GM18951 (cell line): ENCODE results near the gene CNRIP1.
"Not testable (repeated sequence)": the region's sequence is repeated elsewhere in the genome, so short reads cannot be mapped to it uniquely, and the experiment has no call there.

Experiments used
- POLR2A ChIP-seq: IDR thresholded peaks from 4 replicates; pipeline ENCODE4 v1.6.1; 2011; ENCODE audit warnings: mild to moderate bottlenecking; ENCODE audit not compliant: insufficient read length, insufficient read depth; ENCODE audit errors: extremely low read depth
- in situ Hi-C: fragments of 300-500 bp; cut with MboI; formaldehyde crosslinking; loops from one replicate; pipeline ENCODE4 v1.12.0; 2022; ENCODE audit warnings: low sequenced_read_pairs, mixed read lengths, inconsistent platforms; ENCODE audit not compliant: unreplicated experiment

Gene CNRIP1

DNA sequence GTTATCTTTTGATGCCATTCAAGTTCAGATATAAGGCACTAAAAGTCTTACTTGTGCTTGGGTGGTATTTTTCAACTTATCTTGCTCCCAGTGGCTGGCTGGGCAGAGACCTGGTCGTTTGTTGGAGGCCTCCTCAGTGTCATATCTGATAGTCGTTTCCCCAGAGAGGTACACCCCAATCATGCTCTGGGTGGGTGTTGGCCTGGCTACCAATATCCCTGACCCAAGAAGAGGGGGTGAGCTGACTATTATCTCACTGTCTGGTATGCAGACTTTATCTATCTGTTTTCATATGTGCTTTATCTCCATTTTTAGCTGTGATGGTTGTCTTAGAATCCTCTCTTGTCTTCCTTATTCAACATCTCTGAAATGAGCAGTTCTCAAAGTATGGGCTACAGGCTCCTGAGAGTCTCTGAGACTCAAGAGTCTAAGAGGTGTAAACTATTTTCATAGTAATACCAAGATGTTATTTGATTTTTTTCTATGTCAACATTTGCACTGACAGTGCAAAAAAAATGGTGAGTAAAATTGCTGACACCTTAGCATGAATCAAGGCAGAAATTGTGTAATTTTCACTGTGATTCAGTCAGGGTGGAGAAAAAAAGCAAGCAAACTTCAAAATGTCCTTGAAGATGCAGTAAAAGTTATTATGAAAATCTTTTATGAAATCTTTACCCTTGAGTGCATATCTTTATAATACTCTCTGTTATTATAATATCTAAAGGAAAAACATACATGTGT, 33.1 kb upstream of the CNRIP1 start:
- in situ Hi-C loops, result no loop called here
- no peak for TF ChIP-seq POLR2A

DNA sequence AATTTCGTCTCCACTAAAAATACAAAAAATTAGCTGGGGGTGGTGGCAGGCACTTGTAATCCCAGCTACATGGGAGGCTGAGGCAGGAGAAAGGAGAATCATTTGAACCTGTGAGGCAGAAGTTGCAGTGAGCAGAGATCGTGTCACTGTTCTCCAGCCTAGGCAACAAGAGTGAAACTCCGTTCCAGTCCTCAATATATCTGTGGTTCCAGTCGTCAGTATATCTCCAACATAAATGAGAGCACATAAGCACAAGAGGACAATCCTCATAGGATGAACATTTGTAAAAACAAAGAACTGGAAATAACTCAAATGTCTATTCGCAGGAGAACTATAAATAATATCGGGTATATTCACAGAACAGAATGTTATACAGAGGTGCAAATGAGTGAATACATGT, 32.2 kb upstream of the CNRIP1 start:
- no peak for TF ChIP-seq POLR2A

DNA sequence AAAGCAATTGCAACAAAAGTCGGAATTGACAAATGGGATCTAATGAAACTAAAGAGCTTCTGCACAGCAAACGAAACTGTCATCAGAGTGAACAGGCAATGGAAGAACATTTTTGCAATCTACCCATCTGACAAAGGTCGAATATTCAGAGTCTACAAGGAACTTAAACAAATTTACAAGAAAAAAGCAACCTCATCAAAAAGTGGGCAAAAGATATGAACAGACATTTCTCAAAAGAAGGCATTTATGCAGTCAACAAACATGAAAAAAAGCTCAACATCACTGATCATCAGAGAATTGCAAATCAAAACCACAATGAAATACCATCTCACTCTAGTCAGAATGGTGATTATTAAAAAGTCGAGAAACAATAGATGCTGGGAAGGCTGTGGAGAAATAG, 29.3 kb upstream of the CNRIP1 start:
- in situ Hi-C loops, result not testable (repeated sequence)

More for the DNA sequence above, 32.2 kb upstream of the CNRIP1 start:
- in situ Hi-C loops, result no loop called here

DNA sequence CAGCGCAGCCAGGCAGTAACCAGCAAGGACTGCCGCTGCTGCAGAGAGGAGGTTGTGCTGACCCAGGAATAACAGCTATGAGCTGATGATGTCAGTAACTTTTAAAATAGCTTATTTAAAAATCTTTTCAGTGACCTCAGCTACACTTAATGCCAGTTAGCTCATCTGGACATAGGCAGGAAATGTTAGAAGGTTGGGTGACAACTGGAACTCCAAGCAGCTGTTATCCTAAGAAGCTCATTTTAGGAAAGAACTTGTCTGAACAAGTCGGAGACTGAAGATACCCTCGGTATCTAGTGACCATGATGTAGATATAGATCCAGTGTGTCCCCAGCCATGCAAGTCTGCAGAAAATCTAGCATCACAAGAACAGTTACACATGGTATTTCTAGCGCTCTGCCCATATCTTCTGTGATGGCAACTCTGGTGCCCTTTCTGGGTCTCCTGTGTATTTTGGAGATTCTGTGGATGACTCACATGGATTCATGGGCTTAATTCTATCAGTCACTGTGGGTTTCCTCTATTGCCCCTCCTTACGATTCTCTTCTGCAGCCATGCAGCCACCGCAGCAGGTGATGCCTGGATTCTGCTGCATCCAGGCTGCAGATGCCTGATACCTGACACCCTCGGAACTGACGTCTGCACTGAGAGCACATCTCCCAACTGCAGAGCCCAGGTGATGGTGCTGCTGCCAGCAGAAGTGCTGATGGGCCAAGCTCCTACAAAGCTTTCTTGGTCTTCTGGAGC, 25.6 kb upstream of the CNRIP1 start:
- TF ChIP-seq POLR2A, result no peak
- in situ Hi-C loops, result no loop called here

DNA sequence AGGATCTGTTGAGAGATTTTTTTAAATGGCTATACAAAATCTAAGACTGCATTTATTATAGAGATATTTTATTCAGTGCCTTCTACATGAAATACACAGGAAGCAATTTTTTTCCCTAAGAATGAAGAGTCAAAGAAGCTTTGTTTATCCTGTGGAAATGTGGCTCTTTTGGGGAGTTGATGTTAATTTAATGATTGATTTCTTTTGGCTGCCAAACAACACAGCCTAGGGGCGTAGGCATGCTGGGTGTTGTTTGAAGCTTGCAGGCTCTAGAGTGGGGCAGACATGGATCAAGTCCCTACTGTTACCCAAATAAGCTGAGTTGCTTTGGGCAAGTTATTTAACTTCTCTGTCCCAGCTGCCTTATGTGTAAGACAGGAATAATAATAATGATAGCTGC, 24.3 kb upstream of the CNRIP1 start:
- no peak for TF ChIP-seq POLR2A
- in situ Hi-C loops, result no loop called here

DNA sequence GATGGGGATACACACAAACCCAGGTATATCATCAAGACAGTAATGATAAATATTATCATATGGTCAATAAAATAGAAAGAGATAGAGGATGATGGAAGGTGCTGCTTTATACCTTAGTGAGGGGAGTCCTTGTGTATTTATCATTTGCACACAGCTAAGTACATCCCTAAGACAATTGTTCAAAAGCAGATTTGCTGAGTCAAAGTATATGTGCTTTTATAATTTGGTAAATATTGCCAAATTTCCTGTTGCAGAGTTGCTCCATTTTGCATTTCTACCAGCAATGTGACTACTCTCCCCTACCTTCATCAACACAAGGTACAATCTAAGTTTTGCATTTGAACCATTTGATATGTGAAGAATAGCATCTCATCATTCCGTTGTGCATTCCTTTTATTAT, 22.7 kb upstream of the CNRIP1 start:
- no peak for TF ChIP-seq POLR2A
- in situ Hi-C loops, result no loop called here

DNA sequence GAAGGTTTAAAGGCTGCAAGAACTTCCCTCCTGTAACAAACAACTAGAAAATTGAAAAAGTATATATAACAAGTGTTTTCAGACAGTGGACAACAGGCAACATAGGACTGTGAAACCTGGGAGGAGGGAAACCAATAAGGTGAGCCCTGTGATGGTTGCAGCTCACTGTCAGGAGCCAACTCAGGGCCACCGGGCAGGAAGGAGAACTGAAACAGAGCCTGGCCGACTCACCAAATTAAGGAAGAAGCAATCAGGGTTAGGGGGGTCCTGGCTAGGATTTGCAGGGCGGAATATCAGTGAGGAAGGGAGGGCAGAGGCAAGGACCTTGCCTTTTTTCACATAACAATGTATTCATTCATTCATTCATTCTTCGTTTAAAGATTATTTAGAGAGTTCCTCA, 21.8 kb upstream of the CNRIP1 start:
- no peak for TF ChIP-seq POLR2A
- in situ Hi-C loops, result no loop called here

DNA sequence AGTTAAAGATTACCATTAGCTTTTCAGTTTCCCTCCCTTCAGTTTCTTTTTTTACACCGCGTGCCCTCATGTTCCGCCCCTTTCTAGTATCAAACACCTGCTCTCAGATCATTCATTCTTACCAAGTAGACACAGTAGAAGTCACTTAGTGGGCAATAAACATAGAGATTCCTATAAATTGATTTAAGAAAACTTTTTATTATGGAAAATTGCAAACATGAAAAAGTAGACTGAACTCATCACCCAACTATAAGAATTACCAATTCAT, 21.2 kb upstream of the CNRIP1 start:
- in situ Hi-C loops, result no loop called here
- no peak for TF ChIP-seq POLR2A

DNA sequence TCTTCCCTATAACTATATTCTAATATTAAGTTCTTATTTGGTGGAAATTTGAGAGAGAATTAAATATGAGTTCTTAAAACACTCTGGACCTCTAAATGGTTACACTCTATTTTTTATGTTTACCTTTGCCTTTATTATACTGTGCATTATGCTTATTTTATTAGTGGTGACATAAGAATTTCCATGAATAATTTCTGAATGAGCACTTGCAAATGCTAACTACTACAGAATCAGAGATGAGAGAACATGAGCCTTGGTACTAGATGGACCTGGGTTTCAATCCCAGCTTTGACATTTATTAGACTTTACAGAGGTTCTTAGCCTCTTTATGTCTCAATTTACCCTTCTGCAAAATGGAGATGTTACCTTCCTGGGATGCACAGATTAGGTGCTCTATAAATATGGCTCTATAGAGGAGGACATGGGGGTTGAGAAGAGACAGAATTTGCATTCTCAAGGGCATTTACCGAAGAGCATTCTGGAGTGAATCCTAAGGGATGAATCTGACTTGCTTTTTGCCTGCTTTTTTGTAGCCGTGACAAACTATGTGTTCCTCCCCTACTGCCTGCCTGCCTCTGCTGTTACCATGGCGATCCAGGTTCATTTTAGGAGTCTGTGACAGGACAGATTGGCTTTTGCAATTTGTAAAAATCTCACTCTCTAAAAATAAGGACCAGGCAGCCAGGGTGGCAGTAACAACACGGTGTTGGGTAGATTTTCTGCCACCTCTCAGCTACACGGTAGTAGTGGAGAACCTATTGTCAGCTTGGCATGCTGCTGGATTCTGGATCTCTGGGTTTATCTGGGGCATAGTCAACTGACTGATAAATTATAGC, 20.7 kb upstream of the CNRIP1 start:
- in situ Hi-C loops, result no loop called here
- TF ChIP-seq POLR2A, result no peak

DNA sequence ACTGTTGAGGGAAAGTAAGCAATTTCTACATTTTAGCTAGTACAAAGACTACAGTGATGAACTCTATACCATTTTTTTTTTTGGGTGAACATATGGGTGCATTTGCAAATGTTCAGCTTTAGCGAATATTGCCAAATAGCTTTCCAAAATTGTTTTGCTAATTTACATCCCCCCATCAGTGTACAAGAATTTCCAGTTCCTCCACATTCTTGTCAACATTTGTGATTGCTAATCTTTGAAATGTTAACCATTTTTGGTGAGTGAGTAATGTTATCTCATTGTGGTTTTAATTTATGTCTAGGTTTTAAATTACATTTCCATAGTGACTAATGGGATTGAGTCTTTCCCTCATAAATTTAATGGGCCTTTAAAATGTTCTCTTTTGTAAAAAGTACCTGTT, 16.4 kb upstream of the CNRIP1 start:
- in situ Hi-C loops, result no loop called here
- no peak for TF ChIP-seq POLR2A

DNA sequence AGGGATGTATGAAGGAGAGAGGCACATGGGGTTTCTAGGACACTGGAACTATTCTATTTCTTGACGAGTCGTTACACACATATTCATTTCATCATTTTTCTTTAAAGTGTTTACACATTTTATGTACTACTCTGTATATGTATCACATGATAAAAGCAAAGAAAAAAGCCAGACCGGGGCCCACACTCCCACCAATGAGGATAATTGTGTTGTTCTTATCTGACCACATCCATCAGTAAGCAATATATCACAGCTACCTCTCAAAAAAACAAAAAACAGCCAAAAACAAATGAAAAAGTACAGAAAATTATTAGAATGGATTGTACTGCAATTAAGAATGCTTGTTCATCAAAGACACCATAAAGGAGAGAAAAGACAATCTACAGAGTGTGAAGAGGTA, 14.2 kb upstream of the CNRIP1 start:
- TF ChIP-seq POLR2A, result no peak
- in situ Hi-C loops, result no loop called here

DNA sequence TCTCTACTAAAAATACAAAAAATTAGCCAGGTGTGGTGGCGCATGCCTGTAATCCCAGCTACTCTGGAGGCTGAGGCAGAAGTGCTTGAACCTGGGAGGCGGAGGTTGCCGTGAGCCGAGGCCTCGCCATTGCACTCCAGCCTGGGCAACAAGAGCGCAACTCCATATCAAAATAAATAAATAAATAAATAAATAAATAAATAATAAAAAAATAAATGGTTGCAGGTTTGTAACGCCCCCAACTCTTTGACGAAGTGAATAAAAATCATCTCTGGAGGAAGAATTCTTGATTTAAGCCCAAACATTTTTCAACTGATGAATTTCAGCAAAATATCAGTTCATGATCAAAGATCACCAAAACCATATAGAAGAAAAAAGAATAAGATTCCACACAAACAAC, 13.3 kb upstream of the CNRIP1 start:
- in situ Hi-C loops, result no loop called here
- no peak for TF ChIP-seq POLR2A

DNA sequence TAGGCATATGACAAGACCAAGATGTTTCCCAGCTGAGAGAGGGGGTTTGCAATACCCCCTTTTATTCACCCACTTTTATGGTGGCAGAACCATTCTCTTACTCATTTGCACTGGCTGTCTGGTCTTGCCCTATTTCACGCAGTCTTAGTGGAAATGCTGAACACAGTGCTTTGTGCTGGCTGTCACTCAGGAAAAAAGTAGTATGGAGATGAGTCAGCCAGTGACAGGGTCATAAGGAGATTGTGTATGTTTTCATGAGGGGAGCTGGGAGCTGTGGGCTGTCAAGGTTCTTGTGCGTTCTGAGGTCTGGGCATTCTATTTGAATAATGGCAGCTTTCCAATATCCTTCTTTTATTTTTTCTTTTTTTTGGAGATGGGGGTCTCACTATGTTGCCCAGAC, 10.9 kb upstream of the CNRIP1 start:
- in situ Hi-C loops, result no loop called here
- TF ChIP-seq POLR2A, result no peak

DNA sequence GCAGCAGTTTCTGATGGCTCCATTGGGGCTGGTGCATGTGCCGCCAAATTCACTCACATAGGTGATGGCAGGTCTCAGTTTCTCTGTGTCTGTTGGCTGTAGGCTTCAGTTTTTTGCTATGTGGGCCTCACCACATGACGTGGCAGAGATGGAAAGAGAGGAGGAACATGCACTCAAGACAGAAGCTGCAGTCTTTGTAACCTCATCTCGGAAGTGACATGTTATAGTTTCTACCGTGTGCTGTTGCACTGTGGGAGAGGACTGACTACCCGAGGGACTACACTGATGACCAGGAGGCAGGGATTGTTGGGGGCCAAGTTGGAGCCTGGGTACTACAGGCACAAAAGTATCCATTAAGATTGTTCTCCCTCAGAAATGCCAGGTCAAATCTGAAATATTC, 9.2 kb upstream of the CNRIP1 start:
- in situ Hi-C loops, result no loop called here
- no peak for TF ChIP-seq POLR2A

DNA sequence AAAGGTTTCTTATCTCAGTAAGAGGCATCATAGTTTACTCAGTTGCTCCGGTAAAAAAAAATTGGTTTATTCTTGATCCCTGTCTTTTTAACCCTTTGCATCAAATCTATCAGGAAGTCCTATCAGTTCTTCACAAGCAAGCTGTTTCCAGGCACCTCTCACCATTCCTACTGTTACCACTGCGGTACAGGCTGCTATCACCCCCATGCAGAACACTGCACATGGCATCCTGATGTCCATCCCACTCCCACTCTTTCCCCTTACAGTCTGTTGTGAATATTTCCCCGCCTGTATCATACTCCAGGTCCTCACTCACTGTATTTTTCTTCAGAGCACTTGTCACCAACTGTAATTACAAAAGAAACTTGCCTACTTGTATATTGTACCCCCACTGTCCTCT, 5.3 kb upstream of the CNRIP1 start:
- in situ Hi-C loops, result no loop called here
- no peak for TF ChIP-seq POLR2A
